Activated naive CD8-positive, alpha-beta T cell (primary cell): Measurements from ENCODE around the gene USF2.

Experiments used
- H3K27ac Mint-ChIP-seq: one replicate; pipeline ENCODE4 v1.8.0; 2021; ENCODE audit warnings: mixed read lengths
- H3K27me3 Mint-ChIP-seq: one replicate; pipeline ENCODE4 v1.8.0; 2021; ENCODE audit warnings: mixed read lengths
- H3K36me3 Mint-ChIP-seq: one replicate; pipeline ENCODE4 v1.8.0; 2021; ENCODE audit warnings: mixed read lengths
- H3K4me1 Mint-ChIP-seq: one replicate; pipeline ENCODE4 v1.8.0; 2021; ENCODE audit warnings: low read depth, mixed read lengths
- H3K4me3 Mint-ChIP-seq: one replicate; pipeline ENCODE4 v1.8.0; 2021; ENCODE audit warnings: mild to moderate bottlenecking, mixed read lengths
- H3K9me3 Mint-ChIP-seq: one replicate; pipeline ENCODE4 v1.8.0; 2021; ENCODE audit warnings: low read depth, mixed read lengths

USF2 gene

DNA sequence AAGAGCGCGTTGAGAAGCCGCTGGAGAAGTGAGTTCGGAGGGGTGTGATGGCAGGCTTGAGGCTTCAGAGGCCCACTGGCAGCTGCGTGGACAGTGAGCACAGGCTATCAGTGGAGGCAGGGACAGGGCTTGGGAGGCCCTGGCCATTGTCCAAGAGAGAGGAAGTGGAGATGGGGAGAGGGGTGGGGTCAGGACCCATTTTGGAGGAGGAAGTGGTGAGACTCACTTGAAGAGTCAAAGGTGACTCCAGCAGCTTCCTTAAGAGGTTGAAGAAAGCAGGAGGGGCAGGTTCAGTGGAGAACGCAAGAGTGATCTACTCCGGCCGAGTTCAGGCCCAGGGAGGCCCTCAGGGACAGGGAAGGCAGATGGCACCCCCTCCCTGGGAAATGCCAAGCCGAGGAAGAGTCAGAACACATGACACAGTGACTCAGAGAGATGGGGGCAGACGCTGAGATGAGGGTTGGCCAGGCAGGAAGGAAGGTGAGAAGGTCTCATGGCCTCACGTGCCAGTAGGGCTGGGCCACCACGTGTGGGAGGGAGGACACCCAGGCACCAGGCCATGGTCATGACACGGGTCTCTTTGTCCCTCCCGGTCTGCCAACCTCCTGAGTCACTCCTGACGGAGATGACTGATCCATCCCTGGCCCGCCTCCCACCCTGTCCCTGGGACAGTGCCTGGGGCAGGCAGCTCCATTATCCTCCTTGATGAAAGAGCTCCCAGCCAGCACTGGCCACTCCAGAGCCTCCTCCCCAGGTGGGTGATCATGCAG, 50.1 kb downstream of the USF2 start:
- Mint-ChIP-seq H3K4me1 (peaks cover 8% of the 10 kb centered on the region), H3K4me3 (no peak overlapping the region), H3K9me3 (peaks cover 7% of the 10 kb centered on the region), H3K27ac (no peak overlapping the region), H3K27me3 (no peaks in the 10 kb centered on the region), H3K36me3 (peaks cover 2% of the 10 kb centered on the region)

DNA sequence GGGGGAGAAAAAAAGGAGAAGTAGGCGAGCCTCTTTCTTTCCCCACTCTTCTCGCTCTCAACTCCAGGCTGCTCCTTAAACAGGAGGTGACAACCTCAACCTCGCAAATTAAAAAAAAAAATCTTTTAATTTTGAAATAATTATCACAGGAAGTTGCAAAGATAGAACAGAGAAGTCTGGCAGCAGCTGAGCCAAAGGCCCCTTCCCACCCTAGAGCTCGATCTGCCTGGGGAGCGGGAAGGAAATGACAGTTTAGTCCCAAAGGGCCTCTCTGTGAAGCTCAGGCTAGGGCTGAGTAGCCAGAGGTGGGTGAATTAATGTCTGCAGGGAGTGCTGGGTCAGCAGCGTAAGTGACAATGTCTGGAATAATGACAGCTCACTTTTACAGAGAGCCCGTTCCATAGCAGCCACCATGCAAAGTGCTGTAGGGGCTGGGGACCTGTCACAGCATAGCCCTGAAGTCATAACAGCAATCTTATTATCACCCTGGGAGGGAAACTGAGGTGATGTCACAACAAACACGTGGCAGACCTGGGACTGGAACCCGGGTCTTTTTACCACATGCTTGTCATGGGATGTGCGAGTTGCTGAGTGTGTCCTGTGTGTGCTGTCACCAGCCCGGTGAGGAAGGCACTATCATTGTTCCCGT, 51.4 kb downstream of the USF2 start:
- Mint-ChIP-seq H3K27ac (no peak overlapping the region), H3K36me3 (peaks cover 2% of the 10 kb centered on the region), H3K27me3 (no peaks in the 10 kb centered on the region), H3K9me3 (peaks cover 7% of the 10 kb centered on the region), H3K4me1 (peaks cover 8% of the 10 kb centered on the region), H3K4me3 (no peak overlapping the region)

DNA sequence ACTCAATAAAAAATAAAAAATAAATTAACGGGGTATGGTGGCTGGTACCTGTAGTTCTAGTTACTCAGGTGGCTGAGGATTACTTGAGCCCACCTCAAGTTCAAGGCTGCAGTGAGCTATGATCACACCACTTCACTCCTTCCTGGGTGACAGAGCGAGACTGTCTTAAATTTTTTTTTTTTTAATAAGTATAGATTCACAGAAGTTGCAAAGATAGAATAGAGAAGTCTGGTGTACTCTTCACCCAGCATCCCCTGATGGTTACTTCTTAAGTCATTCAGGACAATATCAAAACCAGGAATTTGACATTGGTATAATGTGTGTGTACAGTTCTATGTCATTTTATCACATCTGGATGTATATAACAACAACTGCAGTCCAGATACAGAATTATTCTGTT, 52.5 kb downstream of the USF2 start:
- Mint-ChIP-seq H3K4me3 (no peak overlapping the region), H3K27me3 (no peaks in the 10 kb centered on the region), H3K36me3 (peaks cover 2% of the 10 kb centered on the region), H3K9me3 (peaks cover 7% of the 10 kb centered on the region), H3K4me1 (peaks cover 8% of the 10 kb centered on the region), H3K27ac (no peak overlapping the region)

DNA sequence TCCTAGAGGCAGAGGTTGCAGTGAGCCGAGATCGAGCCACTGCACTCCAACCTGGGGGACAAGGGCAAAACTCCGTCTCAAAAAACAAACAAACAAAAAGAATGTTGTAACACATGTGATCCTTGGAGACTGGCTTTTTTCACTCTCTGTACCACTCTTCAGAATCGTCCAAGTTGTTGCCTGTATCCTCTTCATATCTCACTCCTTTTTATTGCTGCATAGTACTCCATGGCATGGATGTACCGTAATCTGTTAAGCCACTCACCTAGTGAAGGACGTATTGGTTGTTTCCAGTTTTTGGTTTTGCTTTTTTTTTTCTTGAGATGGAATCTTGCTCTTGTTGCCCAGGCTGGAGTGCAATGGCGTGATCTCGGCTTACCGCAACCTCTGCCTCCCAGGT, 53.3 kb downstream of the USF2 start:
- Mint-ChIP-seq H3K4me3 (no peak overlapping the region), H3K4me1 (peaks cover 8% of the 10 kb centered on the region), H3K9me3 (peaks cover 7% of the 10 kb centered on the region), H3K27me3 (no peaks in the 10 kb centered on the region), H3K27ac (no peak overlapping the region), H3K36me3 (peaks cover 2% of the 10 kb centered on the region)

DNA sequence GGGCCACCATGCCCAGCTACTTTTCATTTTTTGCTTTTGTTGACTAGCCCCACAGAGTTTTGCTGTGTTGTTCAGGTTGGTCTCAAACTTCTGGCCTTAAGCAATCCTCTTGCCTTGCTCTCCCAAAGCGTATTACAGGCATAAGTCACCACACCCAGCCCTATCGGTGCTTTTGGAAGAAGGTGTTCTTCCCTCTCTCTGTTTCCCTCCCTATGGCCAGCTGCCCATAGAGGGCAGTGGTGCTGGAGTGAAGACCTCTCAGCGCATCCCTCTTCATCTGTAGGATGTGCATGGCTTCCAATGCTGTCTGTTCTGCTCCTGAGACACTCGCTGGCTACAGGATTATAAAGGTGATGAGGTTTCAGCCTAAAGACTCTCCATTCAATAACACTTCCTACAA, 58.9 kb downstream of the USF2 start:
- Mint-ChIP-seq H3K27me3 (peaks cover 2% of the 10 kb centered on the region), H3K4me3 (no peak overlapping the region), H3K4me1 (peaks cover 10% of the 10 kb centered on the region), H3K36me3 (no peaks in the 10 kb centered on the region), H3K27ac (no peak overlapping the region), H3K9me3 (peaks cover under 1% of the 10 kb centered on the region)

DNA sequence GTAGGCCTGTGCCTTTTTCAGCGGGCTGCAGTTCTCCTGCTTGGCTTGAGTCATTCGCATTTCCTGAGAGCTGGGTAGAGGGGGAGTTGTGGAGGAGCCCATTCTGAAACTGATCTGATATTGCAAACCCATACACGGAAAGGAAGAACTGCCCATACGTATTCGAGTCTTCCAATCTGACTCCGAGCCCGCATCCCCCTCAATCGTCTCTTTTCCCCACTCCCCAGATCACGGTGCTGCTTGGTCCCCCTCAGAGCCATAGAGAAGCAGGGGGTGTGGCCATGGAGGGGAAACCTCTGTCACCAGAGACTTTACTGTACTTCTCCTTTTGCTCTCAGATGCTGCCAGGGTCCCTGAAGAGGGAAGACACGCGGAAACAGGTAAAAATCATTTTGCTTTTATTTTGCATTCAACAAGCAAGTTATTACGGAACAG, 60.1 kb downstream of the USF2 start, which contains the start of gene CD22:
TSS of gene CD22 (plus strand) at position 337 of the 435 bp plus-strand sequence. CDS start 2,854 bp downstream, outside the sequence.
- Mint-ChIP-seq H3K27ac (no peak within 1 kb of the TSS), H3K27me3 (peaks cover 2% of the 10 kb centered on the region), H3K36me3 (no peaks in the 10 kb centered on the region), H3K9me3 (no peaks in the 10 kb centered on the region), H3K4me3 (no peak within 1 kb of the TSS), H3K4me1 (peaks cover 19% of the 10 kb centered on the region)

DNA sequence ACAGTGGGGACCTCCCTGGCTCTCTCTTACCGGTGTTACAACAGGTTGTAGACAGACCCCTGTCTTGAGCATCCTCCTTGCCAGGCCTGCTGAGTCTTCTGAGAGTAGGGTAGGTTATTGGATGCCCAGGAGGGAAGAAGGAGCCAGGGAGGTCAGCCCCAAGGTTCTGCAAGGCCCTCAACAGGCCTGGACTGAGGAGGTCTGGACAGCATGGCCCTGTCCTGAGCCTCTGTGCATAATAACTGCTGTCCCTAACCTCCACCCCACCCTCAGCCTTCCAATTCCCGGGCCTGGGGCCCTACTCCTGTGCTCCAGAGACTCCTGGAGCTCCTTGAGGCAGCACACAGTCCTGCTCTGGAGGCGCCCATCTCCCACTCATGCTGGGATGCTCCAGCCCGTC, 60.6 kb downstream of the USF2 start:
- Mint-ChIP-seq H3K27me3 (peaks cover 2% of the 10 kb centered on the region), H3K36me3 (no peaks in the 10 kb centered on the region), H3K27ac (no peak overlapping the region), H3K9me3 (no peaks in the 10 kb centered on the region), H3K4me1 (peaks cover 19% of the 10 kb centered on the region), H3K4me3 (no peak overlapping the region)
